GM23248 (cell line): Measurements from ENCODE around the gene CABP4. TPM values are rescaled to one million over a fixed set of nuclear protein-coding genes. Genes with fewer than 3 reads are reported as not detected.
A peak's percentile ranks its signal among the peaks of the same experiment; 100 is the strongest.

Experiments used
- DNase-seq: peaks from one replicate; pipeline ENCODE4 v3.0.0-alpha.2; 2015
- H2AFZ ChIP-seq: fragments of 200-600 bp; sonication (generic); 2 replicates; pipeline ENCODE4 v1.6.1; 2016; ENCODE audit warnings: antibody characterized with exemption
- H3F3A ChIP-seq: fragments of 200-600 bp; sonication (generic); 2 replicates; pipeline ENCODE4 v1.6.1; 2016; ENCODE audit warnings: mild to moderate bottlenecking, antibody characterized with exemption, mixed run types; ENCODE audit not compliant: insufficient read depth
- H3K27ac ChIP-seq: fragments of 200-600 bp; sonication (generic); 2 replicates; pipeline ENCODE4 v1.5.1; 2016; ENCODE audit warnings: mild to moderate bottlenecking
- H3K27me3 ChIP-seq: fragments of 200-600 bp; sonication (generic); replicated peaks from 2 replicates; pipeline ENCODE4 v1.6.1; 2016; ENCODE audit warnings: mild to moderate bottlenecking; ENCODE audit not compliant: insufficient read depth
- H3K36me3 ChIP-seq: fragments of 200-600 bp; sonication (generic); 2 replicates; pipeline ENCODE4 v1.6.1; 2016; ENCODE audit warnings: low read depth, mild to moderate bottlenecking
- H3K4me1 ChIP-seq: fragments of 200-600 bp; sonication (generic); 2 replicates; pipeline ENCODE4 v1.6.1; 2016; ENCODE audit warnings: mild to moderate bottlenecking; ENCODE audit not compliant: insufficient read depth
- H3K4me2 ChIP-seq: fragments of 200-600 bp; sonication (generic); one replicate; pipeline ENCODE4 v1.6.1; 2016; ENCODE audit warnings: mild to moderate bottlenecking; ENCODE audit not compliant: unreplicated experiment
- H3K4me3 ChIP-seq: fragments of 200-600 bp; sonication (generic); 2 replicates; pipeline ENCODE4 v1.5.1; 2016; ENCODE audit warnings: mild to moderate bottlenecking
- H3K79me2 ChIP-seq: fragments of 200-600 bp; sonication (generic); 2 replicates; pipeline ENCODE4 v1.6.1; 2016; ENCODE audit warnings: mild to moderate bottlenecking; ENCODE audit not compliant: insufficient read depth
- H3K9ac ChIP-seq: fragments of 200-600 bp; sonication (generic); 2 replicates; pipeline ENCODE4 v1.6.1; 2016; ENCODE audit warnings: mild to moderate bottlenecking
- H3K9me2 ChIP-seq: fragments of 200-600 bp; sonication (generic); 2 replicates; pipeline ENCODE4 v1.6.1; 2016; ENCODE audit warnings: mixed run types, mild to moderate bottlenecking, moderate library complexity; ENCODE audit not compliant: insufficient read depth
- H3K9me3 ChIP-seq: fragments of 200-600 bp; sonication (generic); one replicate; pipeline ENCODE4 v1.6.1; 2017; ENCODE audit warnings: low read depth
- H4K20me1 ChIP-seq: fragments of 200-600 bp; sonication (generic); 2 replicates; pipeline ENCODE4 v1.6.0; 2016; ENCODE audit not compliant: insufficient read depth
- EZH2 ChIP-seq: fragments of 200-600 bp; sonication (generic); IDR thresholded peaks from 2 replicates; pipeline ENCODE4 v1.6.1; 2018; ENCODE audit warnings: antibody characterized with exemption, mild to moderate bottlenecking; ENCODE audit not compliant: insufficient read depth, poor library complexity, severe bottlenecking
- EZH2phosphoT487 ChIP-seq: fragments of 200-600 bp; sonication (generic); IDR thresholded peaks from 2 replicates; pipeline ENCODE4 v1.6.1; 2018; ENCODE audit warnings: antibody characterized with exemption, moderate library complexity, mild to moderate bottlenecking, low read depth; ENCODE audit not compliant: insufficient read depth
- WGBS, 2 experiments: methylation state at CpG; one replicate each; pipeline ENCODE4 v1.1.6; 2015 to 2017; ENCODE audit warnings: low lambda C conversion rate in 2 of 2, low coverage in 1 of 2; ENCODE audit errors: missing lambda C conversion rate in 2 of 2; 5-methylcytosine and 5-hydroxymethylcytosine counted together
- in situ Hi-C: fragments of 300-500 bp; cut with MboI; formaldehyde crosslinking; loops from 2 replicates; pipeline ENCODE4 v1.15.0; 2020
- microRNA-seq: library from miRNA; unstranded; fragments of <30 nt; microRNA quantifications from one replicate; pipeline ENCODE4, GENCODE V29; 2016; ENCODE audit warnings: borderline number of aligned reads
- polyA plus RNA-seq: library from polyadenylated mRNA; unstranded; fragments of >200 nt; fragmentation: Nextera tagmentation; extraction: Ambion mirVana; gene quantifications from 2 replicates; pipeline ENCODE4 v1.2.1, GENCODE V29; 2016
- small RNA-seq: library from RNA; depleted of rRNA; stranded (forward); fragments of <200 nt; gene quantifications from one replicate; pipeline ENCODE3, GENCODE V24; 2014; ENCODE audit warnings: low read depth, low replicate concordance
- total RNA-seq: library from RNA; depleted of rRNA; stranded (reverse); fragments of >200 nt; shearing (Covaris generic); gene quantifications from 2 replicates; pipeline ENCODE4 v1.2.3, GENCODE V29; 2014; rRNA removed

The CABP4 gene
- total and polyA plus RNA-seq, 2 experiments from 2014 or later, result not detected

DNA sequence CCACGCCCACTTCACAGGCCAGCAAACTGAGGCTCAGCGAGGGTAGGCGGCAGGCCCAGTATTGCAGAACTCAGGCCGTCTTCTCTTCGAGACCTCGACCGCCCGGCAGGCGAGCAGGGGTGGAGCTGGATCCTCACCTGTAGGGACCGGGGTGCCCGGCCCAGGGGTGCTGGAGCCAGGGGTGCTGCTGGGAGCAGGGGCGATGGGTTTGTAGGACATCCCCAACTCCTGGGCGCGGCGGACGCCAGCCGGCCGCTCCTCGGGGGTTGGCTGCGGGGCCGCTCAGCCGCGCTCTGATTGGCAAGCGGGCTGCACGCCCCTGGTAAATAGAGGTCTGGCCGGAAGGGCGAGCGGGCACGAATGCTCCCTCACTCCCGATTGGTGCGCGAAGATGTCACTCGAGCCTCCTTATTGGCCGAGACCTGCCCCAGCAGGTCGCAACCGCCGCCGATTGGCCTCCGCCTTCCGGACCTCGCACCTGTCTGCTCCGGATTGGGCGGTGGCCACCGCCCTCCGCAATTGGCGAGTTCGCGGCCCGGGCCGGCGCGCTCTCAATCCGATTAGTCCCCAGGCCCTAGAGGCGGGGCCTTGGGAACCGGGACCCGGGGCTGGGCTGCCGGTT is 52.8 kb downstream of the CABP4 start, which contains the start of gene CDK2AP2:
TSS of gene CDK2AP2 (minus strand) at position 299 of the 622 bp plus-strand sequence. CDS start at position 219, 80 bp downstream.
- peak; percentile 99 for DNase-seq
- Histone ChIP-seq H3K36me3 (no peaks in the 10 kb centered on the region), H3K4me3 (peak within 1 kb of the TSS; percentile 79), H4K20me1 (no peaks in the 10 kb centered on the region), H3F3A (peaks cover 14% of the 10 kb centered on the region; the same call in 1 of the 2 replicates), H3K9ac (peak within 1 kb of the TSS; percentile 90), H3K27ac (peak within 1 kb of the TSS; percentile 92), H2AFZ (peak within 1 kb of the TSS; percentile 93), H3K9me2 (no peaks in the 10 kb centered on the region), H3K4me1 (peaks cover 13% of the 10 kb centered on the region), H3K27me3 (peaks cover 10% of the 10 kb centered on the region; the same call in 1 of the 2 replicates), H3K79me2 (peaks cover 12% of the 10 kb centered on the region; the same call in 1 of the 2 replicates), H3K4me2 (peak within 1 kb of the TSS; percentile 97), H3K9me3 (no peaks in the 10 kb centered on the region)
- in situ Hi-C loops, result no loop called here
- WGBS, 2 experiments, result 1 to 3% methylated on average over 27 to 57 of the region's 57 CpGs
- no peak for TF ChIP-seq EZH2phosphoT487
- TF ChIP-seq EZH2, result no peak

DNA sequence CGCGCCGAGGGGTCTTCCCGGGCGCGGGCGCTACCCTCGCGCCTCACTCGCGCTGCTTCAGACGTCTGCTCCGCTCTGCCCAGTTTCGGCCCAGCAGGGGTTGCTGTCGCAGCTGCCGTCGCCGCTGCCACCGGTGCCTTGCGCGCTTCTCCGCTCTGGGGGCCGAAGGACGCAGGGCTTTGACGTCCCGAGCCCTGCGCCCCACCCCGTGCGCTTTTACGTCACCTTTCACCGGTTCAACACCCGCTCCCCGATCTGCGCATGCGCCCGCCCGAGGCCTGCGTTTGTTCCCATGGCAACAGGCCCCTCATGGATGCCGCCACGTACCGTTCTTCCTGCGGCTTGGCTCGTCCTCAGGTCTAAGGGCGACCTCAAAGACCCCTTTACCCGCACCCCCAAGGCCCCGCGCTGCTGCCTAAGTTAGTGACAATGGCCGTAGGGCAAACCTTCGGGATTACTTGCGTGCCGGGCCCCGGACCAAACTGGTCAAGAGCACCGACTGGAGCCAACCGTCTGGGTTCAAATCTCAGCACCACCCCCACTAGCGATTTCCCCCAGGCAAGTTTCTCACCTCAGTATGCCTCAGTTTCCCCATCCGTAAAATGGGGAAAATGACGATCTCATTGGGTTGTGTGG is 53.5 kb downstream of the CABP4 start:
- H3F3A ChIP-seq, result peaks cover 14% of the 10 kb centered on the region; the same call in 1 of the 2 replicates
- H2AFZ ChIP-seq, result peak overlapping the region; percentile 93
- H3K9ac ChIP-seq, result peak overlapping the region; percentile 90
- in situ Hi-C loops, result no loop called here
- H3K4me2 ChIP-seq, result peak overlapping the region; percentile 97
- H3K27ac ChIP-seq, result peak overlapping the region; percentile 92
- no peak for TF ChIP-seq EZH2
- no peak for TF ChIP-seq EZH2phosphoT487
- WGBS, 2 experiments, result 0 to 3% methylated on average over 47 to 57 of the region's 57 CpGs
- no peaks in the 10 kb centered on the region for H4K20me1 ChIP-seq
- H3K27me3 ChIP-seq, result peaks cover 10% of the 10 kb centered on the region; the same call in 1 of the 2 replicates
- H3K4me1 ChIP-seq, result peaks cover 13% of the 10 kb centered on the region
- H3K36me3 ChIP-seq, result no peaks in the 10 kb centered on the region
- H3K9me2 ChIP-seq, result no peaks in the 10 kb centered on the region
- DNase-seq, result peak; percentile 100
- H3K9me3 ChIP-seq, result no peaks in the 10 kb centered on the region
- peaks cover 12% of the 10 kb centered on the region; the same call in 1 of the 2 replicates for H3K79me2 ChIP-seq
- H3K4me3 ChIP-seq, result peak overlapping the region; percentile 79

DNA sequence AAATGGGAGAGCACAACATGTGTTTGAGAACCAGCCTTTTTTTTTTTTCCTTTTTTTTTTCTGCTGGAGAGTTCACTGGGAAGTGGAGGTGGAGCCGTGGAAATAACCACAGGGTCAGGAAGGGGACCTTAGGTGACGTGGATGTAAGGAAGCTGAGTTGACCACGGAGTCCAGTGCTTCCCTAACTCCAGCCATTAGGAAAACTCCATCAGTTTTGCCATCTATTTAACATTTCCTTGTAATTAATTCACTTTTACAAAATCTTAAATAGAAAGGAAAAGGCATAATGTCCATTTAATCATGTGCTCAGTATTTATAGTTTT is 54.8 kb downstream of the CABP4 start:
- Histone ChIP-seq H3K36me3 (no peaks in the 10 kb centered on the region), H3K27me3 (peaks cover 23% of the 10 kb centered on the region; the same call in 1 of the 2 replicates), H4K20me1 (no peaks in the 10 kb centered on the region), H3K9me3 (no peaks in the 10 kb centered on the region), H3K27ac (no peak overlapping the region), H2AFZ (no peak overlapping the region), H3K9me2 (no peaks in the 10 kb centered on the region), H3K4me3 (no peak overlapping the region), H3K79me2 (peaks cover 12% of the 10 kb centered on the region; the same call in 1 of the 2 replicates), H3K9ac (no peak overlapping the region), H3K4me1 (peaks cover 13% of the 10 kb centered on the region), H3K4me2 (no peak overlapping the region), H3F3A (peaks cover 14% of the 10 kb centered on the region; the same call in 1 of the 2 replicates)
- no peak for DNase-seq
- TF ChIP-seq EZH2phosphoT487, result no peak
- no peak for TF ChIP-seq EZH2
- in situ Hi-C loops, result no loop called here
- 52 to 56% methylated on average over 3 of the region's 3 CpGs for WGBS, 2 experiments

Small RNA genes within 50 kb of the gene (microRNA-seq; reads per million reads assigned to microRNA genes)
- gene MIR6752, result not detected

Small RNA genes within 50 kb of the gene (small RNA-seq; reads per million reads assigned to genes)
- not detected for gene MIR6752

Other genes starting within 250 kb of the CABP4 start
- 43.0 and 54.9 TPM in 2 replicates for gene GRK2, start 188.9 kb upstream of the CABP4 start, total RNA-seq
- gene GRK2, start 188.9 kb upstream of the CABP4 start, polyA plus RNA-seq, result 6.0 and 7.8 TPM in 2 replicates
- gene ANKRD13D, start 166.1 kb upstream of the CABP4 start, total RNA-seq, result 27.6 and 42.9 TPM in 2 replicates
- gene ANKRD13D, start 166.1 kb upstream of the CABP4 start, polyA plus RNA-seq, result 13.4 and 16.4 TPM in 2 replicates
- 20.1 and 41.6 TPM in 2 replicates for gene SSH3, start 151.8 kb upstream of the CABP4 start, total RNA-seq
- gene SSH3, start 151.8 kb upstream of the CABP4 start, polyA plus RNA-seq, result 25.2 and 26.4 TPM in 2 replicates
- 86.6 and 109 TPM in 2 replicates for gene POLD4, start 101.8 kb upstream of the CABP4 start, total RNA-seq
- gene POLD4, start 101.8 kb upstream of the CABP4 start, polyA plus RNA-seq, result 121 and 136 TPM in 2 replicates
- 33.0 and 39.1 TPM in 2 replicates for gene CLCF1, start 81.8 kb upstream of the CABP4 start, total RNA-seq
- 20.0 and 21.1 TPM in 2 replicates for gene CLCF1, start 81.8 kb upstream of the CABP4 start, polyA plus RNA-seq
- 0.51 and 4.6 TPM in 2 replicates for gene RAD9A, start 63.4 kb upstream of the CABP4 start, total RNA-seq
- 3.9 and 5.7 TPM in 2 replicates for gene RAD9A, start 63.4 kb upstream of the CABP4 start, polyA plus RNA-seq
- gene PPP1CA, start 53.5 kb upstream of the CABP4 start, total RNA-seq, result 140 and 172 TPM in 2 replicates
- 207 and 222 TPM in 2 replicates for gene PPP1CA, start 53.5 kb upstream of the CABP4 start, polyA plus RNA-seq
- gene TBC1D10C, start 51.3 kb upstream of the CABP4 start, total RNA-seq, result not detected in 2 replicates
- gene TBC1D10C, start 51.3 kb upstream of the CABP4 start, polyA plus RNA-seq, result 0.25 TPM in 1 of 2 replicates, not detected in the other
- gene CARNS1, start 39.7 kb upstream of the CABP4 start, total RNA-seq, result 0.38 and 0.43 TPM in 2 replicates
- gene CARNS1, start 39.7 kb upstream of the CABP4 start, polyA plus RNA-seq, result 0.13 and 0.38 TPM in 2 replicates
- 68.0 and 71.2 TPM in 2 replicates for gene RPS6KB2, start 26.9 kb upstream of the CABP4 start, total RNA-seq
- 52.3 and 53.0 TPM in 2 replicates for gene RPS6KB2, start 26.9 kb upstream of the CABP4 start, polyA plus RNA-seq
- gene PTPRCAP, start 17.7 kb upstream of the CABP4 start, total RNA-seq, result not detected in 2 replicates
- 0.43 and 0.68 TPM in 2 replicates for gene PTPRCAP, start 17.7 kb upstream of the CABP4 start, polyA plus RNA-seq
- 107 and 113 TPM in 2 replicates for gene CORO1B, start 11.9 kb upstream of the CABP4 start, total RNA-seq
- 78.1 and 80.2 TPM in 2 replicates for gene CORO1B, start 11.9 kb upstream of the CABP4 start, polyA plus RNA-seq
- not detected in 2 replicates for gene GPR152, start 2.6 kb upstream of the CABP4 start, total RNA-seq
- not detected in 2 replicates for gene GPR152, start 2.6 kb upstream of the CABP4 start, polyA plus RNA-seq
- 13.4 and 67.2 TPM in 2 replicates for gene TMEM134, start 13.9 kb downstream of the CABP4 start, total RNA-seq
- 99.3 and 103 TPM in 2 replicates for gene TMEM134, start 13.9 kb downstream of the CABP4 start, polyA plus RNA-seq
- gene AIP, start 27.7 kb downstream of the CABP4 start, total RNA-seq, result 46.4 and 58.5 TPM in 2 replicates
- gene AIP, start 27.7 kb downstream of the CABP4 start, polyA plus RNA-seq, result 56.1 and 57.3 TPM in 2 replicates
- 30.7 and 31.2 TPM in 2 replicates for gene PITPNM1, start 50.0 kb downstream of the CABP4 start, total RNA-seq
- gene PITPNM1, start 50.0 kb downstream of the CABP4 start, polyA plus RNA-seq, result 10.8 and 12.1 TPM in 2 replicates
- gene CDK2AP2, start 52.8 kb downstream of the CABP4 start, total RNA-seq, result 20.5 and 29.6 TPM in 2 replicates
- 54.1 and 55.2 TPM in 2 replicates for gene CDK2AP2, start 52.8 kb downstream of the CABP4 start, polyA plus RNA-seq
- not detected in 2 replicates for gene CABP2, start 68.1 kb downstream of the CABP4 start, total RNA-seq
- gene CABP2, start 68.1 kb downstream of the CABP4 start, polyA plus RNA-seq, result not detected in 2 replicates
- 355 and 606 TPM in 2 replicates for gene GSTP1, start 128.5 kb downstream of the CABP4 start, total RNA-seq
- 743 and 767 TPM in 2 replicates for gene GSTP1, start 128.5 kb downstream of the CABP4 start, polyA plus RNA-seq
- 168 and 209 TPM in 2 replicates for gene NDUFV1, start 151.6 kb downstream of the CABP4 start, total RNA-seq
- 136 TPM in 2 replicates for gene NDUFV1, start 151.6 kb downstream of the CABP4 start, polyA plus RNA-seq
- 2.0 and 4.8 TPM in 2 replicates for gene NUDT8, start 174.6 kb downstream of the CABP4 start, total RNA-seq
- 4.1 TPM in 2 replicates for gene NUDT8, start 174.6 kb downstream of the CABP4 start, polyA plus RNA-seq
- gene TBX10, start 184.4 kb downstream of the CABP4 start, total RNA-seq, result not detected in 2 replicates
- not detected in 2 replicates for gene TBX10, start 184.4 kb downstream of the CABP4 start, polyA plus RNA-seq
- gene ACY3, start 195.4 kb downstream of the CABP4 start, total RNA-seq, result not detected in 2 replicates
- gene ACY3, start 195.4 kb downstream of the CABP4 start, polyA plus RNA-seq, result not detected in 2 replicates
- gene ALDH3B2, start 219.3 kb downstream of the CABP4 start, total RNA-seq, result not detected in 2 replicates
- not detected in 2 replicates for gene ALDH3B2, start 219.3 kb downstream of the CABP4 start, polyA plus RNA-seq